ENCODE measurements around the gene SLC25A21.
"Not testable (repeated sequence)": the region's sequence is repeated elsewhere in the genome, so short reads cannot be mapped to it uniquely, and the experiment has no call there.

The SLC25A21 gene

GRCh38 chr14:37088356-37089215 is 83.8 kb downstream of the SLC25A21 start:
- H3K9me3 ChIP-seq (ENCODE audit: control insufficient read depth in 2 of 2, low read length in 2 of 2): no peaks in the 10 kb centered on the region
- no peak overlapping the region for H3K27ac ChIP-seq (ENCODE audit: low read length)
- no peaks in the 10 kb centered on the region for H3K27me3 ChIP-seq (ENCODE audit: control insufficient read depth in 1 of 2, insufficient read depth in 2 of 2, low read length in 2 of 2)
- H3K36me3 ChIP-seq (ENCODE audit: control insufficient read depth in 2 of 2, insufficient read depth in 2 of 2, low read length in 2 of 2): no peaks in the 10 kb centered on the region
- H3K9ac ChIP-seq (ENCODE audit: low read length in 2 of 2): no peak overlapping the region
- H3K4me1 ChIP-seq (ENCODE audit: control insufficient read depth, insufficient read depth, low read length): no peaks in the 10 kb centered on the region
- no peak overlapping the region for H3K4me3 ChIP-seq (ENCODE audit: low read length in 2 of 2)

GRCh38 chr14:37087520-37087919 is 84.9 kb downstream of the SLC25A21 start:
- Histone ChIP-seq H3K4me3 (ENCODE audit: low read length in 2 of 2) (no peak overlapping the region), H3K27me3 (ENCODE audit: control insufficient read depth in 1 of 2, insufficient read depth in 2 of 2, low read length in 2 of 2) (no peaks in the 10 kb centered on the region), H3K9ac (ENCODE audit: low read length in 2 of 2) (no peak overlapping the region), H3K36me3 (ENCODE audit: control insufficient read depth in 2 of 2, insufficient read depth in 2 of 2, low read length in 2 of 2) (no peaks in the 10 kb centered on the region), H3K27ac (ENCODE audit: low read length) (no peak overlapping the region), H3K4me1 (ENCODE audit: control insufficient read depth, insufficient read depth, low read length) (no peaks in the 10 kb centered on the region), H3K9me3 (ENCODE audit: control insufficient read depth in 2 of 2, low read length in 2 of 2) (no peaks in the 10 kb centered on the region)

- Histone ChIP-seq H3K36me3 (ENCODE audit: control insufficient read depth in 2 of 2, insufficient read depth in 2 of 2, low read length in 2 of 2) (no peaks in the 10 kb centered on the region), H3K9ac (ENCODE audit: low read length in 2 of 2) (no peak overlapping the region), H3K27me3 (ENCODE audit: control insufficient read depth in 1 of 2, insufficient read depth in 2 of 2, low read length in 2 of 2) (no peaks in the 10 kb centered on the region), H3K27ac (ENCODE audit: low read length) (no peak overlapping the region), H3K9me3 (ENCODE audit: control insufficient read depth in 2 of 2, low read length in 2 of 2) (no peaks in the 10 kb centered on the region), H3K4me1 (ENCODE audit: control insufficient read depth, insufficient read depth, low read length) (no peaks in the 10 kb centered on the region), H3K4me3 (ENCODE audit: low read length in 2 of 2) (no peak overlapping the region)
These were observed 88.8 kb downstream of the SLC25A21 start for GRCh38 chr14:37083599-37083998.

GRCh38 chr14:37082449-37082848 is 90.0 kb downstream of the SLC25A21 start:
- no peak overlapping the region for H3K4me3 ChIP-seq (ENCODE audit: low read length in 2 of 2)
- H3K27me3 ChIP-seq (ENCODE audit: control insufficient read depth in 1 of 2, insufficient read depth in 2 of 2, low read length in 2 of 2): no peaks in the 10 kb centered on the region
- no peaks in the 10 kb centered on the region for H3K4me1 ChIP-seq (ENCODE audit: control insufficient read depth, insufficient read depth, low read length)
- no peaks in the 10 kb centered on the region for H3K9me3 ChIP-seq (ENCODE audit: control insufficient read depth in 2 of 2, low read length in 2 of 2)
- H3K36me3 ChIP-seq (ENCODE audit: control insufficient read depth in 2 of 2, insufficient read depth in 2 of 2, low read length in 2 of 2): no peaks in the 10 kb centered on the region
- no peak overlapping the region for H3K27ac ChIP-seq (ENCODE audit: low read length)
- no peak overlapping the region for H3K9ac ChIP-seq (ENCODE audit: low read length in 2 of 2)

- H3K27me3 ChIP-seq (ENCODE audit: control insufficient read depth in 1 of 2, insufficient read depth in 2 of 2, low read length in 2 of 2): no peaks in the 10 kb centered on the region
- H3K9ac ChIP-seq (ENCODE audit: low read length in 2 of 2): no peak overlapping the region
- no peak overlapping the region for H3K27ac ChIP-seq (ENCODE audit: low read length)
- no peaks in the 10 kb centered on the region for H3K9me3 ChIP-seq (ENCODE audit: control insufficient read depth in 2 of 2, low read length in 2 of 2)
- no peak overlapping the region for H3K4me3 ChIP-seq (ENCODE audit: low read length in 2 of 2)
- H3K36me3 ChIP-seq (ENCODE audit: control insufficient read depth in 2 of 2, insufficient read depth in 2 of 2, low read length in 2 of 2): no peaks in the 10 kb centered on the region
- H3K4me1 ChIP-seq (ENCODE audit: control insufficient read depth, insufficient read depth, low read length): no peaks in the 10 kb centered on the region
These were observed 90.5 kb downstream of the SLC25A21 start for GRCh38 chr14:37081856-37082255.

- Histone ChIP-seq H3K36me3 (ENCODE audit: control insufficient read depth in 2 of 2, insufficient read depth in 2 of 2, low read length in 2 of 2) (no peaks in the 10 kb centered on the region), H3K4me1 (ENCODE audit: control insufficient read depth, insufficient read depth, low read length) (no peaks in the 10 kb centered on the region), H3K9ac (ENCODE audit: low read length in 2 of 2) (no peak overlapping the region), H3K9me3 (ENCODE audit: control insufficient read depth in 2 of 2, low read length in 2 of 2) (no peaks in the 10 kb centered on the region), H3K27ac (ENCODE audit: low read length) (no peak overlapping the region), H3K27me3 (ENCODE audit: control insufficient read depth in 1 of 2, insufficient read depth in 2 of 2, low read length in 2 of 2) (no peaks in the 10 kb centered on the region), H3K4me3 (ENCODE audit: low read length in 2 of 2) (no peak overlapping the region)
These were observed 91.2 kb downstream of the SLC25A21 start for GRCh38 chr14:37081218-37081617.

GRCh38 chr14:37078131-37078530 is 94.3 kb downstream of the SLC25A21 start:
- Histone ChIP-seq H3K9me3 (ENCODE audit: control insufficient read depth in 2 of 2, low read length in 2 of 2) (no peaks in the 10 kb centered on the region), H3K27me3 (ENCODE audit: control insufficient read depth in 1 of 2, insufficient read depth in 2 of 2, low read length in 2 of 2) (no peaks in the 10 kb centered on the region), H3K27ac (ENCODE audit: low read length) (no peak overlapping the region), H3K4me1 (ENCODE audit: control insufficient read depth, insufficient read depth, low read length) (no peaks in the 10 kb centered on the region), H3K36me3 (ENCODE audit: control insufficient read depth in 2 of 2, insufficient read depth in 2 of 2, low read length in 2 of 2) (no peaks in the 10 kb centered on the region), H3K4me3 (ENCODE audit: low read length in 2 of 2) (no peak overlapping the region), H3K9ac (ENCODE audit: low read length in 2 of 2) (no peak overlapping the region)

GRCh38 chr14:37074320-37074719 is 98.1 kb downstream of the SLC25A21 start:
- H3K4me3 ChIP-seq (ENCODE audit: low read length in 2 of 2); H3K27ac ChIP-seq (ENCODE audit: low read length); H3K9me3 ChIP-seq (ENCODE audit: control insufficient read depth in 2 of 2, low read length in 2 of 2); H3K9ac ChIP-seq (ENCODE audit: low read length in 2 of 2); H3K36me3 ChIP-seq (ENCODE audit: control insufficient read depth in 2 of 2, insufficient read depth in 2 of 2, low read length in 2 of 2); H3K27me3 ChIP-seq (ENCODE audit: control insufficient read depth in 1 of 2, insufficient read depth in 2 of 2, low read length in 2 of 2); H3K4me1 ChIP-seq (ENCODE audit: control insufficient read depth, insufficient read depth, low read length): not testable (repeated sequence)

GRCh38 chr14:37063467-37064240 is 108.8 kb downstream of the SLC25A21 start:
- H3K36me3 ChIP-seq (ENCODE audit: control insufficient read depth in 2 of 2, insufficient read depth in 2 of 2, low read length in 2 of 2): no peaks in the 10 kb centered on the region
- H3K4me1 ChIP-seq (ENCODE audit: control insufficient read depth, insufficient read depth, low read length): no peaks in the 10 kb centered on the region
- H3K9me3 ChIP-seq (ENCODE audit: control insufficient read depth in 2 of 2, low read length in 2 of 2): no peaks in the 10 kb centered on the region
- no peak overlapping the region for H3K4me3 ChIP-seq (ENCODE audit: low read length in 2 of 2)
- no peak overlapping the region for H3K27ac ChIP-seq (ENCODE audit: low read length)
- H3K27me3 ChIP-seq (ENCODE audit: control insufficient read depth in 1 of 2, insufficient read depth in 2 of 2, low read length in 2 of 2): no peaks in the 10 kb centered on the region
- H3K9ac ChIP-seq (ENCODE audit: low read length in 2 of 2): no peak overlapping the region

GRCh38 chr14:37062191-37062803 is 110.1 kb downstream of the SLC25A21 start:
- Histone ChIP-seq H3K9me3 (ENCODE audit: control insufficient read depth in 2 of 2, low read length in 2 of 2) (no peaks in the 10 kb centered on the region), H3K36me3 (ENCODE audit: control insufficient read depth in 2 of 2, insufficient read depth in 2 of 2, low read length in 2 of 2) (no peaks in the 10 kb centered on the region), H3K27me3 (ENCODE audit: control insufficient read depth in 1 of 2, insufficient read depth in 2 of 2, low read length in 2 of 2) (no peaks in the 10 kb centered on the region), H3K4me1 (ENCODE audit: control insufficient read depth, insufficient read depth, low read length) (no peaks in the 10 kb centered on the region), H3K27ac (ENCODE audit: low read length) (no peak overlapping the region), H3K4me3 (ENCODE audit: low read length in 2 of 2) (no peak overlapping the region), H3K9ac (ENCODE audit: low read length in 2 of 2) (no peak overlapping the region)

Data from stomach smooth muscle (tissue), 2 donors.